H1 (cell line): ENCODE results near the gene WDFY3. TPM values are rescaled to one million over a fixed set of nuclear protein-coding genes. Genes with fewer than 3 reads are reported as not detected.

Source experiments
- CTCF ChIA-PET: fragments of 300-600 bp; sonication (Branson Sonifier 250); formaldehyde crosslinking; loops from one replicate; lab custom pipeline; 2021; ENCODE audit not compliant: partially characterized antibody; lab: Charles Lee
- POLR2A ChIA-PET: fragments of 300-600 bp; sonication (Branson Sonifier 250); formaldehyde crosslinking; loops from one replicate; lab custom pipeline; 2021; ENCODE audit warnings: inconsistent platforms; ENCODE audit not compliant: partially characterized antibody; lab: Charles Lee
- DNase-seq, 2 experiments: peaks; one replicate each; pipeline versions ENCODE4 v3.0.0 to v3.0.0-alpha.2; 2010 to 2022; ENCODE audit warnings: low spot score in 2 of 2, low read depth in 1 of 2, mixed read lengths in 1 of 2
- FAIRE-seq: peaks from 2 replicates; lab custom pipeline; 2011; peaks lifted over from hg19 to GRCh38; lab: Jason Lieb, UNC
- H2AFZ ChIP-seq: 2 replicates; pipeline ENCODE4 v1.8.1; 2012; ENCODE audit warnings: low read length, inconsistent platforms
- H2AK5ac ChIP-seq: 2 replicates; pipeline ENCODE4 v1.6.1; 2013; ENCODE audit warnings: low read depth, low read length
- H2BK120ac ChIP-seq: replicated peaks from 2 replicates; pipeline ENCODE3; 2013; ENCODE audit warnings: low read depth, low read length, inconsistent platforms
- H2BK12ac ChIP-seq: 2 replicates; pipeline ENCODE4 v1.6.1; 2013; ENCODE audit warnings: low read depth, low read length
- H2BK15ac ChIP-seq: 2 replicates; pipeline ENCODE4 v1.6.1; 2013; ENCODE audit warnings: low read length
- H2BK20ac ChIP-seq: 2 replicates; pipeline ENCODE4 v1.6.1; 2013; ENCODE audit warnings: low read length
- H2BK5ac ChIP-seq: 2 replicates; pipeline ENCODE4 v1.6.1; 2013; ENCODE audit warnings: low read depth, low read length
- H3K14ac ChIP-seq: 2 replicates; pipeline ENCODE4 v1.6.1; 2013; ENCODE audit warnings: inconsistent platforms; ENCODE audit not compliant: insufficient read length
- H3K18ac ChIP-seq: 2 replicates; pipeline ENCODE4 v1.6.1; 2013; ENCODE audit warnings: low read length; ENCODE audit errors: extremely low read depth
- H3K23ac ChIP-seq: 2 replicates; pipeline ENCODE4 v1.6.1; 2013; ENCODE audit warnings: inconsistent platforms; ENCODE audit not compliant: insufficient read length
- H3K23me2 ChIP-seq: 2 replicates; pipeline ENCODE4 v1.6.1; 2013; ENCODE audit warnings: low read depth, low read length
- H3K27ac ChIP-seq: 2 replicates; pipeline ENCODE4 v1.6.1; 2011; ENCODE audit warnings: low read depth, low read length, inconsistent platforms
- H3K27me3 ChIP-seq, 4 experiments: replicated peaks in 1 of 4; 1 replicate in 1 of 4; 2 replicates in 3 of 4; pipeline versions ENCODE4 v1.6.1 to v1.8.1; 2011 to 2013; ENCODE audit warnings: low read length in 3 of 4, mild to moderate bottlenecking in 3 of 4, inconsistent platforms in 2 of 4, mixed read lengths in 2 of 4, moderate library complexity in 1 of 4; ENCODE audit not compliant: control insufficient read depth in 3 of 4, insufficient read depth in 3 of 4; ENCODE audit errors: extremely low read depth in 1 of 4
- H3K36me3 ChIP-seq, 4 experiments: 2 replicates each; pipeline versions ENCODE4 v1.6.1 to v1.8.1; 2011 to 2013; ENCODE audit warnings: mild to moderate bottlenecking in 4 of 4, low read length in 3 of 4, moderate library complexity in 2 of 4, control low read depth in 1 of 4, inconsistent platforms in 1 of 4; ENCODE audit not compliant: insufficient read depth in 4 of 4, control insufficient read depth in 2 of 4
- H3K4ac ChIP-seq: replicated peaks from 2 replicates; pipeline ENCODE3; 2013; ENCODE audit warnings: low read length, low read depth, mixed read lengths, inconsistent platforms; ENCODE audit not compliant: insufficient read length
- H3K4me1 ChIP-seq, 4 experiments: replicated peaks in 1 of 4; 1 replicate in 1 of 4; 2 replicates in 3 of 4; pipeline versions ENCODE4 v1.6.1 to v1.8.1; 2011 to 2013; ENCODE audit warnings: low read length in 3 of 4, inconsistent platforms in 2 of 4, mixed read lengths in 1 of 4; ENCODE audit not compliant: insufficient read depth in 4 of 4, control insufficient read depth in 3 of 4
- H3K4me2 ChIP-seq, 2 experiments: 2 replicates each; pipeline versions ENCODE4 v1.6.1 to v1.8.1; 2011 to 2013; ENCODE audit warnings: low read depth in 2 of 2, low read length in 2 of 2, control low read depth in 1 of 2, inconsistent platforms in 1 of 2, mild to moderate bottlenecking in 1 of 2; ENCODE audit not compliant: insufficient read depth in 1 of 2
- H3K4me3 ChIP-seq, 4 experiments: fragments of 200-600, 300-600 bp in 1 of 4; sonication (generic), shearing (Covaris generic), sonication (Bioruptor Twin) in 1 of 4; 2 replicates each; pipeline versions ENCODE4 v1.5.1 to v1.8.1; 2011 to 2016; ENCODE audit warnings: low read length in 4 of 4, low read depth in 3 of 4, control low read depth in 2 of 4, inconsistent platforms in 2 of 4, mild to moderate bottlenecking in 2 of 4, mixed read lengths in 1 of 4, moderate library complexity in 1 of 4; ENCODE audit not compliant: insufficient read depth in 2 of 4; ENCODE audit errors: extremely low read depth in 1 of 4
- H3K56ac ChIP-seq: replicated peaks from 2 replicates; pipeline ENCODE3; 2013; ENCODE audit warnings: low read depth, mild to moderate bottlenecking, mixed read lengths, low read length, inconsistent platforms; ENCODE audit not compliant: insufficient read length
- H3K79me1 ChIP-seq: 2 replicates; pipeline ENCODE4 v1.6.1; 2013; ENCODE audit warnings: low read depth, low read length, control low read depth
- H3K79me2 ChIP-seq, 2 experiments: 2 replicates each; pipeline versions ENCODE4 v1.6.1 to v1.8.1; 2012 to 2013; ENCODE audit warnings: low read length in 2 of 2, mild to moderate bottlenecking in 2 of 2, inconsistent platforms in 1 of 2; ENCODE audit not compliant: insufficient read depth in 2 of 2, control insufficient read depth in 1 of 2
- H3K9ac ChIP-seq, 4 experiments: replicated peaks in 1 of 4; 1 replicate in 1 of 4; 2 replicates in 3 of 4; pipeline versions ENCODE4 v1.6.1 to v1.8.1; 2011 to 2013; ENCODE audit warnings: low read depth in 3 of 4, low read length in 3 of 4, control low read depth in 2 of 4, mild to moderate bottlenecking in 2 of 4, moderate library complexity in 2 of 4, inconsistent platforms in 1 of 4; ENCODE audit errors: extremely low read depth in 1 of 4
- H3K9me3 ChIP-seq, 2 experiments: 2 replicates each; pipeline versions ENCODE4 v1.6.1 to v1.8.1; 2012 to 2013; ENCODE audit warnings: mild to moderate bottlenecking in 2 of 2, moderate library complexity in 2 of 2, control low read depth in 1 of 2, inconsistent platforms in 1 of 2, low read depth in 1 of 2, low read length in 1 of 2, mixed read lengths in 1 of 2; ENCODE audit not compliant: insufficient read depth in 2 of 2
- H4K20me1 ChIP-seq, 2 experiments: replicated peaks in 1 of 2; 2 replicates each; pipeline versions ENCODE3 to v1.8.1; 2011 to 2013; ENCODE audit warnings: inconsistent platforms in 2 of 2, low read length in 2 of 2, mild to moderate bottlenecking in 1 of 2; ENCODE audit not compliant: insufficient read depth in 2 of 2, control insufficient read depth in 1 of 2
- H4K5ac ChIP-seq: 2 replicates; pipeline ENCODE4 v1.6.1; 2013; ENCODE audit warnings: low read length, low read depth, mixed read lengths, inconsistent platforms; ENCODE audit not compliant: insufficient read length
- H4K8ac ChIP-seq: 2 replicates; pipeline ENCODE4 v1.8.0; 2013; ENCODE audit warnings: mild to moderate bottlenecking, moderate library complexity, low read length, inconsistent platforms; ENCODE audit not compliant: insufficient read depth; ENCODE audit errors: extremely low read depth
- H4K91ac ChIP-seq: replicated peaks from 2 replicates; pipeline ENCODE3; 2013; ENCODE audit warnings: low read length, mixed read lengths, inconsistent platforms; ENCODE audit not compliant: insufficient read length
- FOSL1 ChIP-seq: IDR thresholded peaks from 2 replicates; pipeline ENCODE4 v1.6.1; 2011; ENCODE audit warnings: mild to moderate bottlenecking, low read depth, low read length, moderate library complexity; ENCODE audit not compliant: insufficient read depth
- GTF2F1 ChIP-seq: IDR thresholded peaks from 2 replicates; pipeline ENCODE4 v1.6.1; 2012; ENCODE audit warnings: low read depth, low read length, improper control_type of control experiment, borderline replicate concordance
- JUND ChIP-seq: IDR thresholded peaks from 2 replicates; pipeline ENCODE4 v1.6.1; 2011; ENCODE audit warnings: mild to moderate bottlenecking, improper control_type of control experiment, low read length
- KDM1A ChIP-seq: fragments of 200-600, 300-600 bp; sonication (generic); IDR thresholded peaks from 2 replicates; pipeline ENCODE4 v1.7.1; 2016; ENCODE audit warnings: mild to moderate bottlenecking, low read length, borderline replicate concordance
- KDM4A ChIP-seq: IDR thresholded peaks from one replicate; pipeline ENCODE4 v1.7.1; 2012; ENCODE audit warnings: low read depth, mild to moderate bottlenecking, moderate library complexity, low read length, inconsistent platforms; ENCODE audit not compliant: severe bottlenecking
- MAFK ChIP-seq: IDR thresholded peaks from 2 replicates; pipeline ENCODE4 v1.6.1; 2012; ENCODE audit warnings: low read depth, mild to moderate bottlenecking, improper control_type of control experiment, low read length
- NANOG ChIP-seq: IDR thresholded peaks from 2 replicates; pipeline ENCODE4 v1.6.1; 2011; ENCODE audit warnings: low read length, low read depth, mild to moderate bottlenecking, inconsistent platforms; ENCODE audit not compliant: insufficient read depth, poor library complexity, severe bottlenecking
- POLR2A ChIP-seq, 2 experiments: IDR thresholded peaks; 1 replicate in 1 of 2; 2 replicates in 1 of 2; pipeline ENCODE4 v1.6.1; 2011; ENCODE audit warnings: low read depth in 2 of 2, low read length in 2 of 2, mild to moderate bottlenecking in 2 of 2; ENCODE audit errors: control extremely low read depth in 1 of 2
- YY1 ChIP-seq: IDR thresholded peaks from 2 replicates; pipeline ENCODE4 v1.6.1; 2011; ENCODE audit warnings: low read depth, mild to moderate bottlenecking, low read length
- WGBS, 2 experiments: shearing (Covaris generic) in 1 of 2; methylation state at CpG; one replicate each; pipeline versions ENCODE4 v1.1.6 to v1.1.7; 2013 to 2015; ENCODE audit warnings: low lambda C conversion rate in 2 of 2, mixed read lengths in 2 of 2, inconsistent platforms in 1 of 2, low coverage in 1 of 2, missing lambda C conversion rate in 1 of 2; ENCODE audit not compliant: insufficient replicate concordance in 2 of 2, insufficient coverage in 1 of 2, insufficient read length in 1 of 2; ENCODE audit errors: extremely low coverage in 1 of 2, missing lambda C conversion rate in 1 of 2; 5-methylcytosine and 5-hydroxymethylcytosine counted together
- polyA plus RNA-seq, 7 experiments: library from polyadenylated mRNA; depleted of rRNA in 3 of 7; stranded (reverse) in 5 of 7; unstranded in 2 of 7; fragments of >200 nt in 5 of 7; fragments of 200-250 nt in 2 of 7; gene quantifications; 1 replicate in 5 of 7; 2 replicates in 1 of 7; 4 replicates in 1 of 7; pipeline versions ENCODE4 v1.2.1 to v1.2.3, GENCODE V29; 2011 to 2013; ENCODE audit warnings: missing spikeins in 2 of 7, mixed read lengths in 2 of 7
- total RNA-seq: library from RNA; stranded (reverse); fragmentation: NEBNext Ultra II Directional; extraction: Animal tissue kit (Norgen Biotek cat#: 25700); gene quantifications from 2 replicates; pipeline ENCODE4 v1.2.1, GENCODE V29; 2021
- TF ChIP-seq, protein P1 (sequence below): IDR thresholded peaks from 2 replicates; pipeline ENCODE4 v1.6.1; 2012; ENCODE audit warnings: inconsistent platforms
- TF ChIP-seq, protein P2 (sequence below): IDR thresholded peaks from 2 replicates; pipeline ENCODE4 v1.6.1; 2011; ENCODE audit warnings: low read depth, mild to moderate bottlenecking, low read length; ENCODE audit not compliant: insufficient read depth

WDFY3 gene
- total and polyA plus RNA-seq, 2 of the 8 experiments (the other 6 are each of a cell fraction or from before 2014, with no cell fraction given): 25.6 to 62.4 TPM

DNA sequence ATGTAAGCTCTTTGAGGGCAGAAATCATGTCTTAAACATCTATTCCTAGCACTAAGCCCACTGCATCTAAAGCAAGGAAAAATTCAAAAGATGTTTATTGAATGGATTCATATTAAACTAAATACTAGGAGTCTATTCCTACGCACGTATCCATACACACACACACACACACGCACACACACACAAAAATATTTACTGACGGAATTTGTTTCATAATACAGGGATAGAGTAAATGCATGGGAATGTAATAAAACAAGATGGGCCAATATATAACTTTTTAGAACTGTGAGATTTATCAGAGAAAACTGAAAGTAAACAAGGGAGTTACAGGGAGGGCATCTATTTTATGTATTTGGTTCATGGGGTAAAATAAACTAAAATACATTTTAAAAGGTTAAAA lies 57.6 kb downstream of the WDFY3 start:
- H3K14ac ChIP-seq: no peak overlapping the region
- 89% methylated on average over 4 of the region's 4 CpGs; no CpG with 5 or more reads in 1 of the 2 experiments for WGBS, 2 experiments
- TF ChIP-seq NANOG (no peak), KDM4A (no peak), MAFK (no peak), JUND (no peak), YY1 (no peak), POLR2A (IDR thresholded peaks at IDR 0.05; ENCODE audit: control extremely low read depth in 1 of 2, low read depth in 2 of 2, low read length in 2 of 2) (no peak), FOSL1 (no peak), GTF2F1 (no peak), KDM1A (no peak)
- TF ChIP-seq, protein P1, sequence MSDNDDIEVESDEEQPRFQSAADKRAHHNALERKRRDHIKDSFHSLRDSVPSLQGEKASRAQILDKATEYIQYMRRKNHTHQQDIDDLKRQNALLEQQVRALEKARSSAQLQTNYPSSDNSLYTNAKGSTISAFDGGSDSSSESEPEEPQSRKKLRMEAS: no peak
- TF ChIP-seq, protein P2, sequence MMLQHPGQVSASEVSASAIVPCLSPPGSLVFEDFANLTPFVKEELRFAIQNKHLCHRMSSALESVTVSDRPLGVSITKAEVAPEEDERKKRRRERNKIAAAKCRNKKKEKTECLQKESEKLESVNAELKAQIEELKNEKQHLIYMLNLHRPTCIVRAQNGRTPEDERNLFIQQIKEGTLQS: no peak

More for the DNA sequence above, 57.6 kb downstream of the WDFY3 start:
- Histone ChIP-seq H2BK120ac (no peak overlapping the region), H4K5ac (no peak overlapping the region), H4K20me1 (no peaks in the 10 kb centered on the region), H2BK5ac (no peak overlapping the region), H3K36me3 (no peaks in the 10 kb centered on the region; a peak in 1 of 8 replicates), H3K4me3 (no peak overlapping the region), H3K56ac (no peak overlapping the region), H4K91ac (no peak overlapping the region), H3K4me1 (no peaks in the 10 kb centered on the region; a peak in 1 of 7 replicates), H3K27ac (no peak overlapping the region), H3K23ac (no peak overlapping the region), H2AFZ (no peak overlapping the region), H3K27me3 (no peaks in the 10 kb centered on the region), H2BK12ac (no peak overlapping the region), H4K8ac (no peak overlapping the region), H2BK15ac (no peak overlapping the region), H3K4me2 (no peak overlapping the region), H2AK5ac (no peak overlapping the region), H3K9me3 (no peaks in the 10 kb centered on the region), H3K23me2 (no peaks in the 10 kb centered on the region), H3K79me2 (peaks cover 0 to 45% of the 10 kb centered on the region in 2 experiments; a peak in 2 of 4 replicates), H3K9ac (peak overlapping the region in 1 of 4 experiments; percentile 8; a peak in 1 of 7 replicates), H3K18ac (no peak overlapping the region), H3K4ac (no peak overlapping the region), H2BK20ac (no peak overlapping the region), H3K79me1 (0 out of 2 replicates have a peak, but pooled peaks cover 2% of the 10 kb centered on the region)
- DNase-seq (no peak), FAIRE-seq (no peak)
- ChIA-PET CTCF (interaction anchor here (2.0 kb wide), 1 partner anchor 62 kb away, joined by 7 read pairs; no protein-coding TSS in a partner anchor), POLR2A (no interaction called here)
